ENCODE data around the gene DPEP3.
"Not testable (repeated sequence)": the region's sequence is repeated elsewhere in the genome, so short reads cannot be mapped to it uniquely, and the experiment has no call there.

Gene DPEP3

GRCh38 chr16:68019167-68019680, 38.9 kb upstream of the DPEP3 start:
- Histone ChIP-seq H3K4me2 (ENCODE audit: low read length) (no peak overlapping the region), H3K9ac (ENCODE audit: low read length) (no peak overlapping the region), H3K18ac (ENCODE audit: low read length) (no peak overlapping the region), H3K4me1 (ENCODE audit: control insufficient read depth, low read depth, low read length) (peaks cover 2% of the 10 kb centered on the region), H3K23ac (ENCODE audit: low read length) (no peak overlapping the region), H3K27me3 (ENCODE audit: insufficient read depth, low read length, poor library complexity) (no peaks in the 10 kb centered on the region), H2AK5ac (ENCODE audit: low read length) (no peak overlapping the region), H3K56ac (ENCODE audit: low read length) (no peak overlapping the region), H3K79me1 (ENCODE audit: low read length) (peaks cover 13% of the 10 kb centered on the region), H3K36me3 (ENCODE audit: control insufficient read depth, insufficient read depth, low read length) (no peaks in the 10 kb centered on the region), H2BK15ac (replicated peaks; ENCODE audit: low read depth) (no peak overlapping the region), H2BK120ac (ENCODE audit: low read depth, low read length) (no peak overlapping the region), H2BK5ac (ENCODE audit: low read length) (no peak overlapping the region), H4K8ac (ENCODE audit: low read depth, low read length) (no peak overlapping the region), H3K27ac (ENCODE audit: low read depth, low read length) (no peak overlapping the region), H3K79me2 (ENCODE audit: control insufficient read depth, insufficient read depth, low read length) (peaks cover 11% of the 10 kb centered on the region), H4K5ac (ENCODE audit: low read length) (no peak overlapping the region), H3K4me3 (ENCODE audit: low read length) (no peak overlapping the region), H3K4ac (ENCODE audit: low read depth, low read length) (no peak overlapping the region)
- peak; percentile 70 for DNase-seq
- WGBS (ENCODE audit: extremely low coverage, insufficient coverage, low lambda C conversion rate): no CpG with 5 or more reads among the region's 8 CpGs

- H3K4me1 ChIP-seq (ENCODE audit: control insufficient read depth, low read depth, low read length): peaks cover 2% of the 10 kb centered on the region
- H3K79me1 ChIP-seq (ENCODE audit: low read length): no peaks in the 10 kb centered on the region
- H3K23ac ChIP-seq (ENCODE audit: low read length): no peak within 1 kb of the TSS
- no peak within 1 kb of the TSS for H2BK15ac ChIP-seq (replicated peaks; ENCODE audit: low read depth)
- H3K56ac ChIP-seq (ENCODE audit: low read length): no peak within 1 kb of the TSS
- no peak within 1 kb of the TSS for H2BK5ac ChIP-seq (ENCODE audit: low read length)
- H4K5ac ChIP-seq (ENCODE audit: low read length): no peak within 1 kb of the TSS
- no peak within 1 kb of the TSS for H3K18ac ChIP-seq (ENCODE audit: low read length)
- H3K36me3 ChIP-seq (ENCODE audit: control insufficient read depth, insufficient read depth, low read length): no peaks in the 10 kb centered on the region
- H3K27me3 ChIP-seq (ENCODE audit: insufficient read depth, low read length, poor library complexity): no peaks in the 10 kb centered on the region
- H2BK120ac ChIP-seq (ENCODE audit: low read depth, low read length): no peak within 1 kb of the TSS
- no peak for DNase-seq
- no peak within 1 kb of the TSS for H3K4me2 ChIP-seq (ENCODE audit: low read length)
- no peaks in the 10 kb centered on the region for H3K79me2 ChIP-seq (ENCODE audit: control insufficient read depth, insufficient read depth, low read length)
- no peak within 1 kb of the TSS for H3K4ac ChIP-seq (ENCODE audit: low read depth, low read length)
- H3K27ac ChIP-seq (ENCODE audit: low read depth, low read length): no peak within 1 kb of the TSS
- no peak within 1 kb of the TSS for H2AK5ac ChIP-seq (ENCODE audit: low read length)
- no peak within 1 kb of the TSS for H3K9ac ChIP-seq (ENCODE audit: low read length)
- no peak within 1 kb of the TSS for H4K8ac ChIP-seq (ENCODE audit: low read depth, low read length)
- no peak within 1 kb of the TSS for H3K4me3 ChIP-seq (ENCODE audit: low read length)
- no CpG with 5 or more reads among the region's 5 CpGs for WGBS (ENCODE audit: extremely low coverage, insufficient coverage, low lambda C conversion rate)
Measured at GRCh38 chr16:68015681-68016080, 35.4 kb upstream of the DPEP3 start, which contains the start of gene DPEP2NB. DPEP2NB (minus strand) TSS chr16:68015911; CDS start chr16:68015770, 141 bp downstream.

- Histone ChIP-seq H2BK120ac (ENCODE audit: low read depth, low read length) (no peak overlapping the region), H3K4me1 (ENCODE audit: control insufficient read depth, low read depth, low read length) (no peaks in the 10 kb centered on the region), H3K4me3 (ENCODE audit: low read length) (no peak overlapping the region), H2AK5ac (ENCODE audit: low read length) (no peak overlapping the region), H3K27ac (ENCODE audit: low read depth, low read length) (no peak overlapping the region), H3K36me3 (ENCODE audit: control insufficient read depth, insufficient read depth, low read length) (no peaks in the 10 kb centered on the region), H3K4ac (ENCODE audit: low read depth, low read length) (no peak overlapping the region), H4K5ac (ENCODE audit: low read length) (no peak overlapping the region), H4K8ac (ENCODE audit: low read depth, low read length) (no peak overlapping the region), H3K56ac (ENCODE audit: low read length) (no peak overlapping the region), H3K79me2 (ENCODE audit: control insufficient read depth, insufficient read depth, low read length) (no peaks in the 10 kb centered on the region), H3K27me3 (ENCODE audit: insufficient read depth, low read length, poor library complexity) (no peaks in the 10 kb centered on the region), H3K18ac (ENCODE audit: low read length) (no peak overlapping the region), H2BK5ac (ENCODE audit: low read length) (no peak overlapping the region), H3K4me2 (ENCODE audit: low read length) (no peak overlapping the region), H2BK15ac (replicated peaks; ENCODE audit: low read depth) (no peak overlapping the region), H3K79me1 (ENCODE audit: low read length) (no peaks in the 10 kb centered on the region), H3K23ac (ENCODE audit: low read length) (no peak overlapping the region), H3K9ac (ENCODE audit: low read length) (no peak overlapping the region)
- WGBS (ENCODE audit: extremely low coverage, insufficient coverage, low lambda C conversion rate): no CpG with 5 or more reads among the region's 1 CpG
- no peak for DNase-seq
Measured at GRCh38 chr16:68013440-68013839, 33.1 kb upstream of the DPEP3 start.

- H3K27ac ChIP-seq (ENCODE audit: low read depth, low read length); H4K5ac ChIP-seq (ENCODE audit: low read length); H3K79me1 ChIP-seq (ENCODE audit: low read length); H3K79me2 ChIP-seq (ENCODE audit: control insufficient read depth, insufficient read depth, low read length); H4K8ac ChIP-seq (ENCODE audit: low read depth, low read length); DNase-seq; H2BK120ac ChIP-seq (ENCODE audit: low read depth, low read length); H3K23ac ChIP-seq (ENCODE audit: low read length); H3K27me3 ChIP-seq (ENCODE audit: insufficient read depth, low read length, poor library complexity); H2BK15ac ChIP-seq (replicated peaks; ENCODE audit: low read depth); H3K4me2 ChIP-seq (ENCODE audit: low read length); H3K4me3 ChIP-seq (ENCODE audit: low read length); H3K56ac ChIP-seq (ENCODE audit: low read length); H2BK5ac ChIP-seq (ENCODE audit: low read length); H3K36me3 ChIP-seq (ENCODE audit: control insufficient read depth, insufficient read depth, low read length); H2AK5ac ChIP-seq (ENCODE audit: low read length); H3K9ac ChIP-seq (ENCODE audit: low read length); H3K4me1 ChIP-seq (ENCODE audit: control insufficient read depth, low read depth, low read length); H3K18ac ChIP-seq (ENCODE audit: low read length); H3K4ac ChIP-seq (ENCODE audit: low read depth, low read length): not testable (repeated sequence)
- WGBS (ENCODE audit: extremely low coverage, insufficient coverage, low lambda C conversion rate): no CpG with 5 or more reads among the region's 4 CpGs
Measured at GRCh38 chr16:68009872-68010271, 29.6 kb upstream of the DPEP3 start.

GRCh38 chr16:68009157-68009735, 28.9 kb upstream of the DPEP3 start:
- no peak overlapping the region for H2BK5ac ChIP-seq (ENCODE audit: low read length)

GRCh38 chr16:68005786-68006286, 25.5 kb upstream of the DPEP3 start:
- H3K4me3 ChIP-seq (ENCODE audit: low read length): no peak overlapping the region
- H3K56ac ChIP-seq (ENCODE audit: low read length): peak overlapping the region; percentile 28
- H2BK120ac ChIP-seq (ENCODE audit: low read depth, low read length): no peak overlapping the region
- WGBS (ENCODE audit: extremely low coverage, insufficient coverage, low lambda C conversion rate): no CpG with 5 or more reads among the region's 6 CpGs
- H4K8ac ChIP-seq (ENCODE audit: low read depth, low read length): no peak overlapping the region
- H3K36me3 ChIP-seq (ENCODE audit: control insufficient read depth, insufficient read depth, low read length): no peaks in the 10 kb centered on the region
- DNase-seq: peak; percentile 40
- H2BK15ac ChIP-seq (replicated peaks; ENCODE audit: low read depth): no peak overlapping the region
- no peak overlapping the region for H4K5ac ChIP-seq (ENCODE audit: low read length)
- H3K23ac ChIP-seq (ENCODE audit: low read length): no peak overlapping the region
- no peaks in the 10 kb centered on the region for H3K79me1 ChIP-seq (ENCODE audit: low read length)
- peak overlapping the region; percentile 6 for H3K27ac ChIP-seq (ENCODE audit: low read depth, low read length)
- no peak overlapping the region for H3K4ac ChIP-seq (ENCODE audit: low read depth, low read length)
- H3K27me3 ChIP-seq (ENCODE audit: insufficient read depth, low read length, poor library complexity): no peaks in the 10 kb centered on the region
- H3K79me2 ChIP-seq (ENCODE audit: control insufficient read depth, insufficient read depth, low read length): no peaks in the 10 kb centered on the region
- no peak overlapping the region for H3K18ac ChIP-seq (ENCODE audit: low read length)
- no peak overlapping the region for H2BK5ac ChIP-seq (ENCODE audit: low read length)
- peaks cover 3% of the 10 kb centered on the region for H3K4me1 ChIP-seq (ENCODE audit: control insufficient read depth, low read depth, low read length)
- no peak overlapping the region for H3K9ac ChIP-seq (ENCODE audit: low read length)
- no peak overlapping the region for H2AK5ac ChIP-seq (ENCODE audit: low read length)
- no peak overlapping the region for H3K4me2 ChIP-seq (ENCODE audit: low read length)

More at GRCh38 chr16:68009157-68009735, 28.9 kb upstream of the DPEP3 start:
- H3K18ac ChIP-seq (ENCODE audit: low read length): no peak overlapping the region
- H3K4me1 ChIP-seq (ENCODE audit: control insufficient read depth, low read depth, low read length): peaks cover 3% of the 10 kb centered on the region
- H4K8ac ChIP-seq (ENCODE audit: low read depth, low read length): no peak overlapping the region
- no peak overlapping the region for H3K4me2 ChIP-seq (ENCODE audit: low read length)
- no CpG with 5 or more reads among the region's 9 CpGs for WGBS (ENCODE audit: extremely low coverage, insufficient coverage, low lambda C conversion rate)
- H3K56ac ChIP-seq (ENCODE audit: low read length): peak overlapping the region; percentile 17
- DNase-seq: no peak
- no peak overlapping the region for H2AK5ac ChIP-seq (ENCODE audit: low read length)
- no peak overlapping the region for H2BK15ac ChIP-seq (replicated peaks; ENCODE audit: low read depth)
- no peak overlapping the region for H4K5ac ChIP-seq (ENCODE audit: low read length)
- H3K27me3 ChIP-seq (ENCODE audit: insufficient read depth, low read length, poor library complexity): no peaks in the 10 kb centered on the region
- H3K4ac ChIP-seq (ENCODE audit: low read depth, low read length): no peak overlapping the region
- H3K79me2 ChIP-seq (ENCODE audit: control insufficient read depth, insufficient read depth, low read length): no peaks in the 10 kb centered on the region
- H3K79me1 ChIP-seq (ENCODE audit: low read length): no peaks in the 10 kb centered on the region
- no peak overlapping the region for H2BK120ac ChIP-seq (ENCODE audit: low read depth, low read length)
- H3K36me3 ChIP-seq (ENCODE audit: control insufficient read depth, insufficient read depth, low read length): no peaks in the 10 kb centered on the region
- no peak overlapping the region for H3K4me3 ChIP-seq (ENCODE audit: low read length)
- H3K27ac ChIP-seq (ENCODE audit: low read depth, low read length): no peak overlapping the region
- no peak overlapping the region for H3K9ac ChIP-seq (ENCODE audit: low read length)
- no peak overlapping the region for H3K23ac ChIP-seq (ENCODE audit: low read length)

Data from mesendoderm (in vitro differentiated cells).